ENCODE results near the gene MREG.
"Not testable (repeated sequence)": the region's sequence is repeated elsewhere in the genome, so short reads cannot be mapped to it uniquely, and the experiment has no call there.

- TF ChIP-seq POLR2A (IDR thresholded peaks at IDR 0.05); CTCF (IDR thresholded peaks at IDR 0.05 in 4 of 5, conservative IDR thresholded peaks at IDR 0.05 in 1 of 5): not testable (repeated sequence)
Measured at GRCh38 chr2:215970894-215971293, 42.5 kb downstream of the MREG start.
